GM12874 (cell line): Measurements from ENCODE around the gene GALNT13.

Source experiments
- TF ChIP-seq, protein P1 (sequence below): IDR thresholded peaks from 2 replicates; pipeline ENCODE4 v1.5.1; 2011; ENCODE audit warnings: low read depth, mild to moderate bottlenecking, control low read depth, low read length, moderate library complexity; ENCODE audit not compliant: insufficient read depth

Gene GALNT13

DNA sequence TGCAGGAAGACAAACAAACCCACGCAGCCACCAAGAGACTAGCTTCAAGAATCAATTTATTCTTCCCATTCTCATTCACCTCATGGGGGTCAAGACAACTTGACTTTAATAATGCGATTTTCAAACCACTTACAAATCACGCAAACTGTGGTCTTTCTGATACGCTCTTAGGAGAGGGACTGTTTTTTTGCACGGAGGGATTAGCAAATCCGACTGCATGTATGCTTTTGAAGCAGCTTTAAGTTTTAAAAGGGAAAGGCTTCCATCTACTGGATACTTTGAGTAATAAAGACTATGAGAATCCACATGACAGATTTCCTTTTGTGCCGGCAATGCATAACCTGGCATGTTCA, 503.8 kb downstream of the GALNT13 start:
- TF ChIP-seq, protein P1, sequence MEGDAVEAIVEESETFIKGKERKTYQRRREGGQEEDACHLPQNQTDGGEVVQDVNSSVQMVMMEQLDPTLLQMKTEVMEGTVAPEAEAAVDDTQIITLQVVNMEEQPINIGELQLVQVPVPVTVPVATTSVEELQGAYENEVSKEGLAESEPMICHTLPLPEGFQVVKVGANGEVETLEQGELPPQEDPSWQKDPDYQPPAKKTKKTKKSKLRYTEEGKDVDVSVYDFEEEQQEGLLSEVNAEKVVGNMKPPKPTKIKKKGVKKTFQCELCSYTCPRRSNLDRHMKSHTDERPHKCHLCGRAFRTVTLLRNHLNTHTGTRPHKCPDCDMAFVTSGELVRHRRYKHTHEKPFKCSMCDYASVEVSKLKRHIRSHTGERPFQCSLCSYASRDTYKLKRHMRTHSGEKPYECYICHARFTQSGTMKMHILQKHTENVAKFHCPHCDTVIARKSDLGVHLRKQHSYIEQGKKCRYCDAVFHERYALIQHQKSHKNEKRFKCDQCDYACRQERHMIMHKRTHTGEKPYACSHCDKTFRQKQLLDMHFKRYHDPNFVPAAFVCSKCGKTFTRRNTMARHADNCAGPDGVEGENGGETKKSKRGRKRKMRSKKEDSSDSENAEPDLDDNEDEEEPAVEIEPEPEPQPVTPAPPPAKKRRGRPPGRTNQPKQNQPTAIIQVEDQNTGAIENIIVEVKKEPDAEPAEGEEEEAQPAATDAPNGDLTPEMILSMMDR = 0 out of 2 replicates have a peak, but pooled peaks have one; percentile 10

DNA sequence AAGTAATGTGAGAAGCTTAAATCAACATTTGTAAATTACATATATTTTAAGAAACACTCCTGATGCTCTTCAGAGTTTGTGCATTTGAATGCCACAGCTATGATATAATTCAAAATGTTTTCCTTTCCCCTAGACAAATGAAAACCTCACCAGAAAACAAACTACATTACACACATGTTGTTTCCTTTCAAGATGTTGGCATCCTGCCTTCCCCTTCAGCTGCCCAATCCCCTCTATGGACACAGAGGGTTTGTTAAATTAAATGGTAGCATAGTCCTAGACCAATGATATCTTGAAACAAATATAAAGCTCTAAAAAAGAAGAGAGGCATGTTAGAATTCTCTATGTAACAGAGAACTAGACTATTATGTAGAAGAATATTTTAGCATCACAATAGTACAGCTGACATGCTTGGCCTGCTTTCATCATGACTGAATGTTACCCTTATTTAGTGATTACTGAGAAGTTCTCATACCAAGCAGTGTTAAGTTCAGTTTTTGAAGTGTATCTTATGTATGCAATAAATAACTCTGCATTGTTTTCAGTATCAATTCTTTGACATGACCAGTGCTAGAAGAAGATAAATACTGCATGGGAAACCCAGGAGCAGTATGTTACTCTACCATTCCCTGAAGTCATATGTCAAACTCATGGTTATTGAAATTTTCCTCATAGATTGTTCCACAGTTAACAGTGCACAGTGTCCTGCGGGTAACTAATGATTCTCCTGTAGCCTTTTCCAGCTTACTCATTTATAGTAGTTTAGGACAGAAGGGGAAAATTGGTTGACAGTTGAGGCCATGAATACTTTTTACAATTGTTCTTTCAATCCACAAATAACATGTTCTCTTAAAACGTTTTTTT, 510.4 kb downstream of the GALNT13 start:
- TF ChIP-seq, protein P1 = no peak

DNA sequence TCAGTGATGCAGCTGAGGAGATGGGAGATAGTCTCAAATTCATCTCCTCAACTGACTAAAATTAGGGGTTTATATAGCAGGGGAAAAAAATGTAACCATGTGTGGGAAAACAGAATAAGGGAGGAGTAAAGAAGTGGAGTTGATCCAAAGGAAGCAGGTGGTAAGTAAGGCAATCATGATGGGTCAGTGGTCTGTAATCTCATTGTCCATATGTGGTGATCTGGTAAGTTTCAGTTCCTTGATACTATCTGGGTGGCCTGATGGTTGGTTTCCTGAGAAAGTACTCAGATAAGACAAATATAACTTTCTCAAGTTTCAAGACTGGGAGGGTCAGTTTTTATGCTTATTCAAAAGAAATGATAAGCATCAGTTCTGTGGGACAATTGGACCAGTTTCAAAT, 514.5 kb downstream of the GALNT13 start:
- TF ChIP-seq, protein P1 = no peak

DNA sequence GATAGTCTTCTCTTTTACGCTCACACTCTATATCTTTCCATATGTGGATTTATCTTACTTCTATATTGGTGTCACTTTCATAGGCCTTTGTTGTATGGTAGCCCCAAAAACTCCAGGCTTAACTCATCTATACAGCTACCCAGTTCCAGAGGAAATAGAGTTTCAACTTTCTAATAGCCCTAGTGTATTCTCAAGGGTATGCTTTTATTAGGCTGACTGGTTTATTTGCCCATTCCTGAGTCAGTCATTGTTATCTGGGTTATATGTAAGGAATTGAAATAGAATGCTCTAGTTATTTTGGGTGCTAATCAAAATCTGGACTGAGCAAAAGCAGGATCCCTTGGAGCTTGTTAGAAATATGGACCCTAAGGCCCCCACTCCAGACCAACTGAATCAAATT, 519.3 kb downstream of the GALNT13 start:
- TF ChIP-seq, protein P1 = no peak

DNA sequence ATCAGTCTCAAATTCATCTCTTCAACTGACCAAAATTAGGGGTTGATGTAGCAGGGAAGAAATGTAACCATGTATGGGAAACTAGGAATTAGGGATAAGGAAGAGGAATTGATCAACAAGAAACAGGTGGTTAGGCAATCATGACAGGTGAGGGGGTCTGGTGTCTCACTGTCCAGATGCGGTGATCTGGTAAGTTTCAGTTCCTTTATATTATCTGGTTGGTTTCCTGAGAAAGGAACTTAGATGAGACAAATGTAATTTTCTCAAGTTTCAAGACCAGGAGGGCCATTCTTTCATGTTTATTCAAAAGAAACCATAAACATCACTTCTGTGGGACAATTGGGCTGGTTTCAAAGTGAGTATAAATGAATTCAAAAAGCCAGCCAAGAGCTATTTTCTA, 520.5 kb downstream of the GALNT13 start:
- TF ChIP-seq, protein P1 = no peak

DNA sequence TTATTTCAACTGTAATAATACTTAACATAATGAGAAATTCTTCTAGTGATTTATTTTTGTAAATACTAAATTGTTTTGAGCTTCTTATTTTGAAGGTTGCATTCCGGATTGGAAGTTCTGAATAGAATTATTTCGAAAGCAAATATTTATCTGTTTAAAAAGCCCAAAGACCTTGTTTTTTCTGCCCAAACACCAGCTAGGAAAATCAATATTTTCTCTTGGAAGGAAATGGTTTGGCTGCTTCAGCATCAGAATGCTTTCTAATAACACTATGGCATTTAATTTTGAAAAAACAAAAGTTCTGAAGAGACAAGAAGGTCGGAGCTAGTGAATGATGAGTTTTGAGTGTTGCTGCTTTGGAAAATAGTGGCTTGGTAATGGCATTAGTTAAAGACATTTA, 522.9 kb downstream of the GALNT13 start:
- TF ChIP-seq, protein P1 = no peak

DNA sequence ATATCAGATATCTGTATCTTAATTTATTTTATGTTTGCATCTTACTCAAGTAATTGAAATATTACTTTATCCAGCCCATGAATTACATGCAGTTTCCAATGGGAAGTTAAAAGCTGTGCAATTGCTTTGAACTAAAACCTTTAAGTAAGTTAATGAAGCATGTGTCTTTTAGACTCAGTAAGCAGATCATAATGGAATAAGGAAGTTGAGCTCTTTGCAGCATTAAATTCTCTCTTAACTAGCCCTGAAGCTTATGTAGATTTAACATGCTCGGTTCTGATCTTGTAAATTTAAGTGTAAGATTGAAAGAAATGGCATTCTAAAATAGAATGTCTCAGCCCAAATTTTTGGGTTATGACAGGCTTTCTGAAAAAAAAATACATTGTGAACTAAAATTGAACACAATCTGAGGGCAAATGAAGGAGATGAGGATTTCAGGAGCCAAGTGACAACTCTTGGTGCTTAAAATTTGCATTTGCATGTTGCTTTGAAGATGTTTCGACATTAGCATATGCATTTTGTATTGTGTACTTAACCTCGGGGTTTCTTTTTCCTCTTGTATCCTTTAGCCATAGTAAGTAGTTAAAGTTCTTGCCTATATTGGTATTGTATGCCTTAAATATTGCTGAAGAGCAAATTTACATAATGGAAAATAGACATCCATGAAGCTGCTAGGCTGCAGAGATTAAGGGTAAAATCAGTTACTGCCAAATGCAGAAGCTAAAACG, 529.0 kb downstream of the GALNT13 start:
- TF ChIP-seq, protein P1 = no peak
